Kidney capillary endothelial cell (primary cell): ENCODE results near the gene WDR7.

Experiments
- DNase-seq: peaks from one replicate; pipeline ENCODE4 v3.0.0-alpha.2; 2018; ENCODE audit warnings: low spot score

Gene WDR7

DNA sequence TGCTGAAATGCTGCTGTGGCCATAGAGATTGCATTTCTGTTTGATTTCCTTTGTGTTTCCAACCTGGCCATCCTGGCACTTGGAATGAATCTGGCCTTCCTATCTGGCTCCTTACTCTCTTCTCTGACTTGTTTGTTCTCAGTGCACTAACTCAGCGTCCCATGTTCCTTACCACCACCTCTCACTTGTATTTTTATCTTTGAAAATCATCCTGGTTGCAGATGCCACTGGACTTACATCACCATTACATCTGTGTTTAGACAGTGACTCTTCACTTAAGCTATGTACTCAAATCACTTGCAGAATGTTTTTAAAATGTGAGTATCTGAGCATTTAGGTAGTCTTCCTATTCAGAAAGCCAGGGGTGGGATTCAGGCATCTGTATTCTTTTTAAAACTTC lies 239.5 kb downstream of the WDR7 start:
- DNase-seq: peak; percentile 28

DNA sequence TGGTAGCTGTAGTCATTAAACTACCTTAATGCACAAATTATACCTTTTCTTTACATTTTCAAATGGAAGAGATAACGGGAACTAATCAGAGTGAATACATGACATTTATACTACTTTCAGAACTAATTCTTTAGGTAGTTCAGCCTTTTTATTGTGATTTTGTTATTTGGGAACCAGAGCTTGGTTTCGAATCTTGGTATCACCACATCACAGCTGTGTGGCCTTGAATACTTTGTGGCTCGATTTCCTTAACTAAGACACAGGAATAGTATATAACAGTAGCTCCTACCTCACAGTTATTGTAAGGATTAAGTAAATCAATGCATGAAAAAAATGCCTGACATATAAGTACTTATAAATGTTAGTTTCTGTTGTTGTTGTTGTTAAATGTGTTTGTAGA lies 240.0 kb downstream of the WDR7 start:
- DNase-seq: no peak

DNA sequence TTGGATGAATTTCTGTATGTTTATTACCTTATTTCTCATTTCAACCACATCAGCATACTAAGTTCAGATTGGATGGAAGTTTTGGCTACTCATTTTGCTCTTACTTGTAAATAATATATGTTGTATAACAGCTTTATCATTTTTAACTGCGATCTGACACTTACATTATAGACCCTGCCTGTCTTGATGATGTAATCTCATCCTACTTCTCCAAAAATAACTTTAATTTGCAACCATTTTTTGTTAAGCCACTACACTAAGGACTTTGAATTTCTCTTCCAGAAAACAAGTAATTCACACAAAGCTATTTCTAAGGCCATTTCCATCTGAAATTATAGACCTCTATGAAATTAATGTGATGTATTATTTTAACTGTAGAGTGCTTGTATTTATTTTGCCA lies 240.7 kb downstream of the WDR7 start:
- no peak for DNase-seq

DNA sequence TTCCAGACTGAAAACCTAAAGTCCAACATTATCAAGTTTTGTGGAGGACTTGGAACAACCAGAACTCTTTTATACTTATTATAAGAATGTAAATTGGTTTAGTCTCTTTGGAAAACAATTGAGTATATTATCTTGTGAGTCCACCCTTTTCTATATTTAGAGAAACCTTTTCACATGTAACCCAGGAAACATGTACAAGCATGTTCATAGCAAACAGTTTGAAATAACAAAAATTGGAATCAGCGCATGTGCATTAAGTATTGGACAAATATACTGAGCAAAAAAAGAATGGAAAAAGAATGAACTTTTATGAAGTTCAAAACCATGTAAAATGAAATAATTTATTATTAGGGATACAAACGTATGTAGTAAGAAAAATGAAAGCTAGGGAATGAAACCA lies 246.0 kb downstream of the WDR7 start:
- no peak for DNase-seq

DNA sequence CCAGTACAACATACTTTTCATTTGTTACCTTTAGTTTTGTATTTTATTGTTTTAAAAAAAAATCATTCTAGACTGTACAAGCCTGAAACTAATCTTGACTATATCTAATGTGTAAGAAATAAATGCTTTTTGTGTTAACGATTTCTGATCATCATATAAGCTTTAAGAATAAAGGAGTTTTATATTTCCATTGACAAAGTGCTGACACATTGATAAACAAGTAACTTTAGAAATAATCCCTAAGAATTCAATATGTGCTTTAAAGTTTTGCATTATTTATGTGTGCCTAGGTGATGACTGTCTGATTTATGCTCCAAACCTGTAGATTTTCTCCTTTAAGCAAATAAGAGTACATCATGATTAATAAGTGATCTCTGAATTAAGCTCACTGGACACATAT lies 248.5 kb downstream of the WDR7 start:
- no peak for DNase-seq

DNA sequence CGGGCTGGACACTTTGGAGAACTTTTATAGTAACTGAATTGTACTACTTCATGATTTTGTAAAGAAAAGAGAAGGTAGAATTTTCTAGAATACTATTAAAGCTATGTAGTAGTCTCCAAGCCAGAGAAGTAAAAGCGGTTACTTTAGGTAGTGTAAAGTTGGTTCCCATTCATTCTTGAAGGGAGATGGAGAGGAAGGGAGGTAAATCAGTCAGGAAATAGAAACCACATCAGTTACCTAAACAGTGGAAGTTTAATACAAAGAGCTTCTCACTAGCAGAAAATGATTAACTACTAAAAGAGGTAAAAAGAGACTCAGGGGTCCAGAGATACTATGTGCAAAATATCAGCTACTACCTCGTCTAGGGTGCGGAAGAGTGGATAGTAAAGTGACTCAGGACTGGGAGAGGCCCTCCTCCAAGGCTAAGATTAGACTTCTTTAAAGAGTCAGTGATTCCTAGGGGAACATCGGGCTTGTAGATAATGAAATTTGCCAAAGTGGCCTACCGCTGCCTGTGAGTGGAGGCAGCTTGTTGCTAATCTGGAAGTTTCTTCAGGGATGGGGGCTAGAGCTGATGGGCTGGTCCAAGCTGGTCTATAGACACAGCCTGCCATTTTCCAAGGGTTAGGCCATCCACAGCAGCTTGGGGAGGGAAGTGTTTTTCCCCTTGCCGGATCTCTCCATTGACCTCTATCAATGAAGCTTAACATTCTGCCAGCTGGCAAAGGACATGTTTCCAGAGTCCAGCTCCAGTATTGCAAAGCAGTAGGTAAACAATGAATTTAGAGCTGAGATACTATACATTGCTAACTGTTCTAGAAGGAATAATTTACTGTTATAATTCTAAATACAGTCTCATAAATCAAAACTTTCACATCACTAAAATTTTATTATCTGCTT lies 249.3 kb downstream of the WDR7 start:
- no peak for DNase-seq

DNA sequence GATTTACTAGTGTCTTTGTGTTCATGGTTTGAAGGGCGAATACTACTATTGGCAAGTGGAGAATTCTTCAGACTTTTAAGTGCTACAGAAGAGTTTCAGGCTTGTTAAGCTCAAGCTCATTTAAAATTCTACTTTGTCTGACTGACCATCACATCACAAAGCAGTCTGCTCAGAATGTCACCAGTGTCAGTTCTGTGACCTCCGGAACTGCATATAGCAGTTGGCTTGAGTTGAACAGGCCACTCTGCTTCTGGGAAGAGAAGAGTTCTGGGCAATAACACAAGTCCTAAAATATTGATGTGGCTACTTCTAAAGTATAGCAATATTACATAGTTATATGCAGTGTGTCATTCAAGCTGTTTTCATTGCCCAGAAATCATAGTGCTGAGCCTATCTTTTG lies 250.8 kb downstream of the WDR7 start:
- no peak for DNase-seq

DNA sequence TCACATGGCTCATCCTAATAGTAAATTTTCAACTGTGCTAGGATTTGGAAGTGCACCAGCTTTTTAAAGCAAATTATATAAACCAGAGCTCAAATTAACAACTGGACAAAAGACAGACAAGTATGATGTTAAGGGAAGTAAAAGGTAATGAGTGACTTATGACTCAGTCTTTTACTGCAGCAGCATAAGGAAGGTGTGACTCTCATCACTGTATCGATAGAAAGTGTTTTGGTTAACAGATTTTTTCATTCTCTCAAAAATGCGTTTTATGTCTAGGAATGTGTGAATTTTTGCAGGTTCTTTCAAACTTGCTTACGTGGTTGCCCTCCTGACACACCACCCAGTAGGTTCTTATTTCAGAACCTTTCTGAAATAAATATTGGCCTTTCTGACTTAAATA lies 251.5 kb downstream of the WDR7 start:
- no peak for DNase-seq

DNA sequence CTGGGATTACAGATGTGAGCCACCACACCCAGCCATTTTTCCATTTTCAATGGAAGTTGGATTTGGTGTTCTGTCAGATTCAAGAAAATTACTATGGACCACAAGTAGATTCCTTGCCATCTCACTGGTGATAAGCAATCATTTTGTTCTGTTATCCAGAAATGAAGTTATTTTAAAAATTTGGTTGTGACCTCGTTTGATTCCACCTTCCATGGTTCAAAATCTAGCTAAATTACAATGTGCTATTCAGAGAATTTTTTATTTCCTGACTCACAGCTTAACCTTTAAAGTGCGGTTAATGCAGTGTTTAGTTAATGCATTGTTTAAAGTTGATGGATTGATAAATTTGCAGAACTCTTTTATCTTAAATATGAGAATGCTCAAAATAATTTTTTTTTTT lies 252.5 kb downstream of the WDR7 start:
- DNase-seq: no peak

DNA sequence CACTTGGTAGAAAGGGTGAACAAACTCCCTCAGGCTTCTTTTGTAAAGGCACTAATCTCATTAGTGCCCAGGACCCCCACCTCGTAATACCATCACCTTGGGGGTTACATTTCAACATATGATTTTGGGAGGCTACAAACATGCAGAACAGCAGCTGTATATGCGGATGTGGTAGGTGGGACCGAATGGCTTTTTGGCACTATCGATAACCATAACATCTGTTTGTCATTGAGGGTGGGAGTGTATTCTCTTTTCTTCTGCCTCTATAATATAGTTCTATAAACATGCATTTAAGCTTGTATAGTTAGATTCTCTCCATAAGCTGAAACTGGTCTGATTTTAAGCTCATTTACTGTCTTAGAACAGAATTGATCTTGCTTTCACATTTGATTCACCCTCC lies 256.6 kb downstream of the WDR7 start:
- no peak for DNase-seq

DNA sequence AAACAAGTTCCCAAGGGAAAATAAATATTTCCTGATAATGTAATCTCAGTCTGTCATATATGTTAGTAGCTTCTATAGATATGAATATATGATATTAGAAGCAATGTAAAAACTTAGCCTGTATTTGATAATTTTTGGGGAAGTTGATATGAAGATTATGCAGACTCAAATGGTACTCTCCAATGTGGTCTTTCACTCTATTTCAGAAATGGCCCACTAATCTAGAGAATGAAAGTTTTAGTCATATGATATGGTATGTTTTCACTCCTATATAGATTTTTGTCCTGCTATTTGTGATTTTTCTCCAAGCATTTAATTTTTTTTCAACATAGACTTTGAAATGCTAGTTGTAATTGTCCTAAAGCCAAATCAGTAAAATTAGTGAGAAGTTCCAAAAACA lies 259.1 kb downstream of the WDR7 start:
- DNase-seq: no peak

DNA sequence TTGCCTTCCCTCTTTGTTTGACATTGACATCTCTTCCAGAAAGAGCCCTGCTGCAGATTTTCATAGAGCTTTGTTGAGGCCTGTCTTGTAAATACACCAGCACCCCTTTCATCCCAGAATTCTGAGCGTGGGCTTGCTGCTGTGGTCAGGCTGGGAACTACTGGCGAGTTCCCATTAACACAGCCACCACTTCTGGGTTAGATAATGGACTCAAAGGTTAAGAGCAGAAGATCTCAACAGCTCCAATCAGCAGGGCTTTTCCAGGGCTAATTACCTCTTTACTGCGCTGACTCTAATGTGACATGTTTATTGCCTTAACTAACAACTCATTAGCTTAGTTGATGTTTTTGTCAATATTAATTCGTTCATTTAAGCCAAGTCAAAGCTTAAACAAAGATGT lies 259.8 kb downstream of the WDR7 start:
- no peak for DNase-seq

DNA sequence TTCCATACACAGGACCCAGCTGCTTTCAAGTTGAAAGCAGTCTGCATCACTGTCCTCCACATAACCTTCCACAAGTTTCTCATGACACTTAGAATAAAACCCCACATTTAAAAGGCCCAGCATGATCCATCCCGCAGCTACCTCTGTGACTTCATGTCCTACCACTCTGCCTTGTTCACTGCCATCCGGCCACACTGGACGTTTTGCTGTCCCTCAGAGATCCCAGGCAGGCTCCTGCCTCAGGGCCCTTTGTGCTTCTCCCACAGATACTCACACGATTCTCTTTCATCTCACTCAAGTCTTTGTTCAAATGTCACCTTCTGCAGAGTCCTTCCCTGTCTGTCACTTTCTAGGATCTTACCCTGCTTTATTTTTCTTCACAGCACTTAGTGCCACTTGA lies 262.8 kb downstream of the WDR7 start:
- no peak for DNase-seq

DNA sequence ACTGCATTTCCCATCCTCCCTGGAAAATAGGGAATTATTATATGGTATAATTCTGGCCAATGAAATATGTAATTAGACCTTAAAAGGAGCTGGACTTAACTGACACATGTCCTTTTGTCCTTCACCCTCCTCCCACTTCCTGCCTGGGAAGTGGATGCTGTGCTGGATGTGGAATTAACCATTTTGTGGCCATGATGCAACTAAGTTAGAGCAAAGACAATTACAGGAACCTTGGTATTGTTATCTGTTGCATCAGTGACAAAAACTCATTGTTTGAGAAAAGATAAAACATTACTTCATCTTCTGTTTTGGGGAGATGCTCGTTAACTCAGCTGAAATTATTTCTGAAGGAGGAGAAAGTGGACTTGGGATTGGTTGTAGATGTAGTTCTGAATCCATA lies 268.0 kb downstream of the WDR7 start:
- peak; percentile 40 for DNase-seq

DNA sequence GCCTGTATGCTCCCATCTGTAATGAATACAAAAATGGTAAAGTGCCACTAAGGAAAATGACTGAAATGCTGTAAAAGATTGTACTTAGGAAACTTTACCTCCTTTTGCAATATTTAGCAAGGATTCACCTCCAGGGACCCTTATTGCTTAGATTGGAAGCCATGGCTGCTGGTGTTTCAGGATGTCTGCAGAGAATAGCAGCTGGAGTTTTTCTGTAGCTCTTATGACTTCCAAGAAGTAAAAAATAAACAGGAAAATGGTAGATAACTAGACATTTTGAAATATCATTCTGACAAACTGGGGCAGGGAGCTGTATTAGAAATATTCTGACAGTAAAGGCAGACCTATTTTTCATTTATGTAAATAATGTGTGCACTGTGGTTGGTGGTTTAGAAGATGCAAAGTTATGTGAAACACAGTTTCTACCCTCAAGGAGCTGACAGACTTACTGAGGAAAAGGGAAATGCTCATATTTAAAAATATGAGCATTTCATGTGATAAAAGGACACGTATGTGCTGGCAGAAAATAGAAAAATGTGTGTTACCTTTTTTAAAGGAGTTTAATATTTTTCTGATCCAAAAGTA lies 270.8 kb downstream of the WDR7 start:
- DNase-seq: no peak

DNA sequence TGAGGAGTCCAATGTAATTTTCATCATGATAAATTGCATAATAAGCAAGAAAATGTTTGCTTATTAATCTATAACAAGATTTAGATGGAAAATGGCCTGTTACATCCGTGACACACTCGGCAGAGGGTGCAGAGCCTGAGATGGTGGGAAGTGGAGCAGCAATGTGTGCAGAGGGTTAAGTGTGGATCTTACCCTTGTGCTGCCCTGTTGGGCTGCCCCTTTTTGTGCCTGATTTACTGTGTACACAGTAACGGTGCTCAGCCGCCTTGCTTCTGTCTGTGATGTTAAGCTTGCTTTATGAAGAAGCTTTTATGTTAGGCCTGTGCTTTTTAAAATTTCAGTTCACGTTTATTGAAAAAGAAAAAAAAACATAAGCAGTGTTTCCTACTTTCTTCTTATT lies 275.6 kb downstream of the WDR7 start:
- no peak for DNase-seq

DNA sequence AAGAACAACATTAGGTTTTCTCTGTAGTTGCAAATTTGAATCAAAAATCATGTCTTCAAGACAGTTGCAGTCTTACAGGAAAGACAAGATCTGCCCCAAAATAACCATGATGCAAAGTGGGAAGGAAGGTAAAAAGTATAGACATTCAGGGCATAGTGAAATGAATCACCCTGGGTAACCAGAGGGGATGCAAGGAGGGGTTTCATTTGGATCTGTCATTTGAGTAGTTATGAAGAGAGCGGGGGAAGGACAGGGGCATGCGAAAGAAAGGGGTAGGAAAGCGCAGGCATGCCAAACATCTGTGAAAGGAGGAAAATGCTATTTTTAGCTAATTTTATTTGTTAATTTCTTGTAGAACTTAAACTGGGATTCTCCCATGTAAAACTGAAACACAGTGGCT lies 276.6 kb downstream of the WDR7 start:
- DNase-seq: no peak

DNA sequence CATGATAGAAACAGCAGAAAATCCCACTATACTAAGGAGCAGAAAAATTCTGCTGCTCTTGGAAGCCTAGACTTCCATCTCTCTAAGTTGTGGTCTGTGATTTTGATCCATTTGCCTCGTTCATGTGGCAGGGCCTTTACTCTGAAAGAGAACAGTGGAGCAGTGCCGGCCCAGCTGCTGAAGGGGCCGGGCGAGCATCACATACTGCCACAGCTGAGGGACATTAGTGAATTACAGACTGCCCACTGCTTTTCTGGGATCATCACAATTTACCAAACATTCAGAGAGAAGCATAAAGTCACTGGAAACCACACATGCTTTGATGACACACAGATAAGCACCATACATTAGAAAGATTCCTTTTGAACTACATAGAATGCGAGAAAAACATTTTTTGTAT lies 278.7 kb downstream of the WDR7 start:
- no peak for DNase-seq

DNA sequence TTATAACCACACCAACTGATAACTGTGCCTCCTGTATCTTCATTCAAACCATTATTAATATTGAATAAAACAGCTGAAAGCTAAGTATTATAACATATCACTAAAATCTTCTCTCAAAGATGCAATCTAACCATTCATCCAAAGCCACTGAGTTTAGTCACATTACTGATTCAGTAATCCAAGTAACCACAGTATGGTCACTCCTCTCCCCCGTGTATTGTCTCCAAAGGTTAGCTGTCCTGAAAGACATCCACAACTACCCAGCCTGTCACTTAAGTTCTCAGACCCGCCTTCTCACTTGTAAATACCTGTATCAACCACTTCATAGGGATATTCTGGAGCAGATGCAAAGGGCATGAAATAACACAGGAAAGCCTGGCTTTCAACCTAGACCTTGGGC lies 282.3 kb downstream of the WDR7 start:
- DNase-seq: no peak

DNA sequence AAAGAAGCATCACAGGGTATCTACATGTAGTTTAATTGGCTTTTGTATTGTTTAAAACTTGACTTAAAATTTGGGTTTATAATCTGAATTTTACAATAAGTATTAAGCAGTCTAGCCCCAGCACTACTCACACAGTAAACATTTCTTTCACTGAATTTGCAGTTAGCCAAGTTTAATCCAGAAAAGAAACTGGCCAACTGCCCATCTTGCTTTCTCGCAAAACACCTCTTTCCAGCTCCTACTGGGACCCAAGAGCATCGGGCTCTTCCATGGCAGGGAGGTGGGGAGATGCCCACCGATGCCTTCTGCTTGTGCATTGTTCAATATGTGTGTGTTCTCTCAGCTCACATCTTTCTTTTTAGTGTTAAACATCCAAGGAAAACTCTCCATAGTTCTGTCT lies 283.0 kb downstream of the WDR7 start:
- DNase-seq: no peak

DNA sequence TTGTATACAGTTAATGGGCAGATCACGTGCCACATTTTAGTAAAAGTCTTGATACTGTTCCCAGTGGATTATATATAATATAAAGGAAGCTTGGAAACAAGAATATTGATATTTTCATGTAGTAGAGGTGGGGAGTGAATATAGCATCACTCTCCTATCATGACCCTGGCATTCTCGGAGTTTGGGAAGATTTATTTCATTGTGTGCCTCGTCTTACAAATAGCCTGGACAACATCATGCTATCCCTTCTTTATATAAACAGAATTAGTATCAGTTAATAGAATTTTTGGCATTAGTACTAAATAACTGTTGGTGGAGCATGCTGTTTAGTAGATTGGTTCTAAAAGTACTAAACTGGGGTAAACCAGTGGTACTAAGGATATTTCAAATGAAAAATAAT lies 283.7 kb downstream of the WDR7 start:
- no peak for DNase-seq

DNA sequence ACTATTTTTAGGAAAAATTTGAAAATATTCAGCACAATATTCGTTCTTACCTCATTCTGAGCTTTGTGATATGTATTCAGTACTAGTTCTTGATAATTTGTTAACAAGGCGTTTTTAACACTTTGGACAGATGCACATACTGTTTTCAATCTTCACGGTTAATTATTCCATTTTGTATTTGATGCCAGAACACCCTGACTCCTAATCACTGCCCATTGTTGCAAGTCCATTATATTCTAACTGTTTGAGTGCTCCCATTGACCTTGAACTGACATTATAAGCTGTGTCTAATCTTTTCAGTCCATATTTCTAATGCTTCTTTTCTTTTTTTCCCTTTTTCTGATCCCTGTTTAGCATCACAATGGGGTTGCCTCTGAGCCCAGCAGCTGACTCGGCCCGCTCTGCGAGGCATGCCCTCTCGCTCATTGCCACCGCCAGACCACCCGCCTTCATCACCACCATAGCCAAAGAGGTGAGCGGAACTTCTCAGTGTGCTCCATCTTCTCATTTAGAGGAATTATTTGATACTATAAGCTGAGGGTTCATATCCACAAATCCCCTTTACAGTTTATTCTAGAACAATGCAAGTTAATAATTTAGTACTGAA lies 284.4 kb downstream of the WDR7 start:
- DNase-seq: no peak

DNA sequence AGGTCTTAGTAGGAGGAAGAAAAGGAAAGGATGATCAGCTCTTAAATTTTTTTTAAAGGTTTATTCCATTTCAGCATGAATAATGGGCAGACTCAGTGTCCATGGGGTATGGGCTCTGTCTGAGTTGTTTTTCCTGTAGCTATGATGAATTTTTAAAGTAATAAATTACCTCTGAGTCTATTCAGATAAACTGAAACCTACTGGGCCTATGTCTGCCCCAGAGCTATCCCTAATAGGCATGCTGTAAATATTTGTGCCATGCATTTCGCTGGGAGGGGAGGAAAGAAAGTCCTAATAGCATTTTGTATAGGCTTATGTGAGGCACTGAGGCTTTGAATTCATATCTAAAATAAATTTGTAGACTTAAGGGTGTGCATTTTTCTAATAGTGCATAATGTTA lies 285.3 kb downstream of the WDR7 start:
- DNase-seq: no peak
